HEK293 (cell line): ENCODE results near the gene NECAB3.

Experiments
- CTCF ChIA-PET: fragments of 350-600 bp; formaldehyde crosslinking; extraction: SDS; loops from one replicate; lab custom pipeline; 2021; ENCODE audit warnings: antibody characterized with exemption; lab: Yijun Ruan, JAX
- POLR2A ChIA-PET: fragments of 300-600 bp; formaldehyde crosslinking; extraction: SDS; loops from one replicate; lab custom pipeline; 2020; ENCODE audit warnings: antibody characterized with exemption, inconsistent platforms; lab: Yijun Ruan, JAX
- H3K27ac ChIP-seq: fragments of 200-500 bp; sonication (Bioruptor generic); 2 replicates; pipeline ENCODE4 v1.5.1; 2014; ENCODE audit warnings: low read depth, low read length, control low read depth, inconsistent platforms; ENCODE audit errors: extremely low read depth
- H3K36me3 ChIP-seq, 2 experiments: fragments of 200-500 bp in 1 of 2; sonication (Bioruptor generic) in 1 of 2; 1 replicate in 1 of 2; 2 replicates in 1 of 2; pipeline ENCODE4 v1.5.1; 2014 to 2017; ENCODE audit warnings: inconsistent platforms in 2 of 2, low read length in 2 of 2; ENCODE audit not compliant: control insufficient read depth in 2 of 2, insufficient read depth in 1 of 2
- H3K4me1 ChIP-seq: fragments of 200-500 bp; sonication (Bioruptor generic); 2 replicates; pipeline ENCODE4 v1.5.1; 2014; ENCODE audit warnings: mild to moderate bottlenecking, low read length, inconsistent platforms; ENCODE audit not compliant: control insufficient read depth, insufficient read depth
- H3K4me3 ChIP-seq: 2 replicates; pipeline ENCODE4 v1.5.1; 2011; ENCODE audit warnings: low read depth, mild to moderate bottlenecking, control low read depth, low read length, moderate library complexity
- H3K9me3 ChIP-seq: fragments of 200-500 bp; sonication (Bioruptor generic); 2 replicates; pipeline ENCODE4 v1.5.1; 2014; ENCODE audit warnings: low read depth, low read length, inconsistent platforms; ENCODE audit not compliant: control insufficient read depth, insufficient read depth
- GFI1B ChIP-seq: fragments of 450-650 bp; formaldehyde crosslinking; IDR thresholded peaks from 2 replicates; pipeline ENCODE4 v1.5.1; 2016; ENCODE audit warnings: missing biosample characterization, missing genetic modification characterization
- GLIS1 ChIP-seq: fragments of 450-650 bp; formaldehyde crosslinking; IDR thresholded peaks from 2 replicates; pipeline ENCODE4 v1.5.1; 2016; ENCODE audit warnings: missing biosample characterization, missing genetic modification characterization
- MEIS1 ChIP-seq: sonication (generic); formaldehyde crosslinking; IDR thresholded peaks from 2 replicates; pipeline ENCODE4 v1.8.1; 2022; ENCODE audit warnings: missing genetic modification reagents, mild to moderate bottlenecking, borderline replicate concordance
- SCRT1 ChIP-seq: fragments of 450-650 bp; formaldehyde crosslinking; IDR thresholded peaks from 2 replicates; pipeline ENCODE4 v1.5.1; 2016; ENCODE audit warnings: missing biosample characterization, missing genetic modification characterization, borderline replicate concordance
- SCRT2 ChIP-seq: fragments of 450-650 bp; formaldehyde crosslinking; IDR thresholded peaks from 2 replicates; pipeline ENCODE4 v1.5.1; 2016; ENCODE audit warnings: missing biosample characterization, missing genetic modification characterization
- TCF7L2 ChIP-seq: IDR thresholded peaks from 2 replicates; pipeline ENCODE4 v1.6.1; 2011; ENCODE audit warnings: low read depth, mild to moderate bottlenecking, inconsistent platforms, low read length, moderate library complexity, borderline replicate concordance
- WT1 ChIP-seq: fragments of 450-650 bp; formaldehyde crosslinking; IDR thresholded peaks from 2 replicates; pipeline ENCODE4 v1.5.1; 2016; ENCODE audit warnings: missing biosample characterization, missing genetic modification characterization
- YY2 ChIP-seq: fragments of 450-650 bp; formaldehyde crosslinking; IDR thresholded peaks from 2 replicates; pipeline ENCODE4 v1.5.1; 2016; ENCODE audit warnings: missing biosample characterization, missing genetic modification characterization
- ZNF184 ChIP-seq: fragments of 450-650 bp; IDR thresholded peaks from 2 replicates; pipeline ENCODE4 v1.5.1; 2018; ENCODE audit warnings: missing biosample characterization, mild to moderate bottlenecking, missing genetic modification characterization
- ZNF292 ChIP-seq: fragments of 450-650 bp; formaldehyde crosslinking; IDR thresholded peaks from 2 replicates; pipeline ENCODE4 v1.5.1; 2016; ENCODE audit warnings: low read depth, missing biosample characterization, missing genetic modification characterization, borderline replicate concordance
- ZNF354C ChIP-seq: fragments of 450-650 bp; formaldehyde crosslinking; IDR thresholded peaks from 2 replicates; pipeline ENCODE4 v1.5.1; 2016; ENCODE audit warnings: missing biosample characterization, missing genetic modification characterization, low read depth, borderline replicate concordance
- ZNF48 ChIP-seq: fragments of 450-650 bp; formaldehyde crosslinking; IDR thresholded peaks from 2 replicates; pipeline ENCODE4 v1.5.1; 2016; ENCODE audit warnings: missing biosample characterization, missing genetic modification characterization
- ZNF530 ChIP-seq: fragments of 450-650 bp; formaldehyde crosslinking; IDR thresholded peaks from 2 replicates; pipeline ENCODE4 v1.5.1; 2016; ENCODE audit warnings: low read depth, missing biosample characterization, missing genetic modification characterization
- ZNF600 ChIP-seq: fragments of 450-650 bp; formaldehyde crosslinking; IDR thresholded peaks from 2 replicates; pipeline ENCODE4 v1.5.1; 2016; ENCODE audit warnings: missing biosample characterization, missing genetic modification characterization
- ZNF623 ChIP-seq: fragments of 450-650 bp; formaldehyde crosslinking; IDR thresholded peaks from 2 replicates; pipeline ENCODE4 v1.5.1; 2016; ENCODE audit warnings: missing biosample characterization, missing genetic modification characterization
- ZNF629 ChIP-seq: fragments of 450-650 bp; formaldehyde crosslinking; IDR thresholded peaks from 2 replicates; pipeline ENCODE4 v1.5.1; 2017; ENCODE audit warnings: missing biosample characterization, missing genetic modification characterization
- ZNF660 ChIP-seq: fragments of 450-650 bp; IDR thresholded peaks from 2 replicates; pipeline ENCODE4 v1.5.1; 2018; ENCODE audit warnings: missing biosample characterization, mild to moderate bottlenecking, missing genetic modification characterization
- ZNF677 ChIP-seq: fragments of 450-650 bp; IDR thresholded peaks from 2 replicates; pipeline ENCODE4 v1.5.0; 2018; ENCODE audit warnings: missing biosample characterization, mild to moderate bottlenecking, missing genetic modification characterization, moderate library complexity
- ZNF747 ChIP-seq: fragments of 450-650 bp; formaldehyde crosslinking; IDR thresholded peaks from 2 replicates; pipeline ENCODE4 v1.5.1; 2016; ENCODE audit warnings: missing biosample characterization, missing genetic modification characterization
- ZNF791 ChIP-seq: fragments of 450-650 bp; formaldehyde crosslinking; IDR thresholded peaks from 2 replicates; pipeline ENCODE4 v1.5.1; 2016; ENCODE audit warnings: missing biosample characterization, missing genetic modification characterization
- TF ChIP-seq, protein P1 (sequence below): fragments of 450-650 bp; formaldehyde crosslinking; IDR thresholded peaks from 2 replicates; pipeline ENCODE4 v1.5.1; 2016; ENCODE audit warnings: missing biosample characterization, missing genetic modification characterization

The NECAB3 gene

DNA sequence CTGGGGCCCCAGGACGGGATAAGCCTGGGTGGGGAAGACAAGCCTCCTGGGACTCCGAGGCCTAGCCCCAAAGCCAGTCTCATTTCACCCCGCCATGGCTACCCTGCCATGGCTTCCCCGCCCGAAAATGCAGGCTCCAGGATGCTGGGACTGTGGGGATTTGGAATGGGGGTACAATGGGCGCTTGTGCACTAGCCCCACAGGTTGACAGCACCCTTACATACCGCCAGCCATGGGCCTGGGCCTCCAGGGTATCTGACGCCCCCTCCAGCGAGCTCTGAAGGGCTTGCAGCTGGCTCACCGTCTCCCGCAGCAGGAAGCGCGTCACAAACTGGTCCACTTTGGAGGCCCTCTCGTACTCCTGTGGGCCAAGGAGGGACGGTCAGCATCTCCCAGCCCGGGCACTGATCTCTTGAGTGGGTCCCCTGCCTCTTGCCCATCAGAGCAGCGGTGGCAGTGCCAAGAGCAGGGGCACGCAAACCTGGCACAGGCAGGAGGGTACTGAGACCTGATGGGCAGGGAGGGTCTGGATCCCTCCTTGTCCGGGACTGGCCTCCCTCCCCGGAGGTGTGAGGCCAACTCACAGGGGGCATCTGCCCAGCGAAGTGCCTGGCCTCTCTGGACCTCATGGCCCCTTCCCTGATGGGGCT lies 14.1 kb downstream of the NECAB3 start:
- Histone ChIP-seq H3K4me1 (no peaks in the 10 kb centered on the region), H3K9me3 (no peaks in the 10 kb centered on the region), H3K4me3 (no peak overlapping the region), H3K27ac (no peak overlapping the region), H3K36me3 (peaks cover 0 to 47% of the 10 kb centered on the region in 2 experiments; a peak in 1 of 3 replicates)
- ChIA-PET POLR2A (no interaction called here), CTCF (no interaction called here)
- no peak for TF ChIP-seq ZNF292 (tag by site-specific recombination)
- TF ChIP-seq GFI1B = no peak
- no peak for TF ChIP-seq MEIS1
- no peak for TF ChIP-seq ZNF747 (tag by site-specific recombination)
- TF ChIP-seq ZNF629 (tag by site-specific recombination) = no peak
- TF ChIP-seq ZNF677 (tag by site-specific recombination) = no peak
- no peak for TF ChIP-seq WT1
- peak; percentile 28; the same call in 1 of the 2 replicates for TF ChIP-seq ZNF600 (tag by site-specific recombination)

DNA sequence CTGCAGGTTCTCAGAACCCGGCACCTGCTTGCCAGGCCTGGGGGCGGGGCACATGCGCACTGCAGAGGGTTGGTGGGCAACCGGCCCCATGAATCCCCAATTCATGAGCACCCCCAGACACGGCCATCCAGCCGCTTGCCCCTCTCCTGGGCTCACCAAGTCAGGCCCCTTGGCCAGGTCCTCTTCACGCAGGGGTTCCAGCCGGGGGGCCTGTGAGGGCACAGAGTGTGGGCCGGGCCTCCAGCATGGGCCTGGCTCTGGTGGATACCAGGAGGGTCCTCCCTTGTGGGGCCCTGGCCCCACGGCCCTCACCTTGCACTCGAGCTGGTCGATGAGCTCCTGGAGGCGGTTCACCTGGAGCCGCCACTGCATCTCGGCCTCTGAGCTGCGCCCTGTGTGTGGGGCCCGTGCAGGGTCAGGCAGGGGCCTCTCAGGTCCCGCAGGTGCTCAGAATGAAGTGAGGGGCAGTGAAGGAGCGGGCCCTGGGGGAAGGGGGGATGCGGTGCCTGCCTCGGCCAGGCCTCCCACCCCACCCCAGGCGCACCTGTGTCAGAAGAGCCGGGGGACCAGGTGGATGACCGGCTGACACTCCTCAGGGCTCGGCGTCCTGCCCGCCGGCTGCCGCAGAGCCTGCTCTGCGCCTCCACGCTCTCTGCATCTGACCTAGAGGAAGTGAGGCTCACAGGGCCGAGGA lies 14.7 kb downstream of the NECAB3 start:
- CTCF ChIA-PET = no interaction called here
- POLR2A ChIA-PET = no interaction called here

DNA sequence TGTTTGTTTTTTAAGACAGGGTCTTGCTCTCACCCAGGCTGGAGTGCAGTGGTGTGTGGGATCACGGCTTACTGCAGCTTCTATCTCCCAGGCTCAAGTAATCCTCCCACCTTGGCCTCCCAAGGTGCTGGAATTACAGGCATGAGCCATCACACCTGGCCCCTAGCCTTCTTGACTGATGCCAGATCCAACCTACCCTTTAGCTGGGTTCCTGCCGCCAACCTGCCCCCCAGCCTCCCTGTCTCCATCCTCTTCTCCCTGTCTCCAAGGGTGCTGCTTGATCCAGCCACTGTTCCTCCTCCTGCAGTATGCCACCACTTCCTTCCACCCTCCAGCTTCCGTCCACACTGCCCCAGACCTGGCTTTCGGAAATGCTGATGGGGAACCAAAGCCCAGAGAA lies 15.3 kb downstream of the NECAB3 start:
- CTCF ChIA-PET = no interaction called here

More for the DNA sequence above, 14.7 kb downstream of the NECAB3 start:
- H3K36me3 ChIP-seq = peaks cover 0 to 47% of the 10 kb centered on the region in 2 experiments; a peak in 1 of 3 replicates
- H3K9me3 ChIP-seq = no peaks in the 10 kb centered on the region
- no peak overlapping the region for H3K4me3 ChIP-seq
- no peak for TF ChIP-seq SCRT1
- no peak for TF ChIP-seq ZNF530 (tag by site-specific recombination)
- TF ChIP-seq ZNF184 (tag by site-specific recombination) = no peak
- TF ChIP-seq SCRT2 = no peak
- TF ChIP-seq ZNF791 (tag by site-specific recombination) = no peak
- TF ChIP-seq, protein P1, sequence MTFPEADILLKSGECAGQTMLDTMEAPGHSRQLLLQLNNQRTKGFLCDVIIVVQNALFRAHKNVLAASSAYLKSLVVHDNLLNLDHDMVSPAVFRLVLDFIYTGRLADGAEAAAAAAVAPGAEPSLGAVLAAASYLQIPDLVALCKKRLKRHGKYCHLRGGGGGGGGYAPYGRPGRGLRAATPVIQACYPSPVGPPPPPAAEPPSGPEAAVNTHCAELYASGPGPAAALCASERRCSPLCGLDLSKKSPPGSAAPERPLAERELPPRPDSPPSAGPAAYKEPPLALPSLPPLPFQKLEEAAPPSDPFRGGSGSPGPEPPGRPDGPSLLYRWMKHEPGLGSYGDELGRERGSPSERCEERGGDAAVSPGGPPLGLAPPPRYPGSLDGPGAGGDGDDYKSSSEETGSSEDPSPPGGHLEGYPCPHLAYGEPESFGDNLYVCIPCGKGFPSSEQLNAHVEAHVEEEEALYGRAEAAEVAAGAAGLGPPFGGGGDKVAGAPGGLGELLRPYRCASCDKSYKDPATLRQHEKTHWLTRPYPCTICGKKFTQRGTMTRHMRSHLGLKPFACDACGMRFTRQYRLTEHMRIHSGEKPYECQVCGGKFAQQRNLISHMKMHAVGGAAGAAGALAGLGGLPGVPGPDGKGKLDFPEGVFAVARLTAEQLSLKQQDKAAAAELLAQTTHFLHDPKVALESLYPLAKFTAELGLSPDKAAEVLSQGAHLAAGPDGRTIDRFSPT (tag by site-specific recombination) = no peak
- no peak for TF ChIP-seq TCF7L2
- no peak for TF ChIP-seq ZNF48
- no peak for TF ChIP-seq ZNF660
- TF ChIP-seq YY2 (tag by site-specific recombination) = no peak
- H3K27ac ChIP-seq = no peak overlapping the region
- H3K4me1 ChIP-seq = no peaks in the 10 kb centered on the region

More for the DNA sequence above, 15.3 kb downstream of the NECAB3 start:
- Histone ChIP-seq H3K36me3 (peaks cover 0 to 47% of the 10 kb centered on the region in 2 experiments; a peak in 1 of 3 replicates), H3K27ac (no peak overlapping the region), H3K9me3 (no peaks in the 10 kb centered on the region), H3K4me1 (no peaks in the 10 kb centered on the region), H3K4me3 (no peak overlapping the region)
- no peak for TF ChIP-seq ZNF354C
- TF ChIP-seq SCRT2 = no peak
- TF ChIP-seq ZNF600 (tag by site-specific recombination) = 0 out of 2 replicates have a peak, but pooled peaks have one; percentile 44
- no peak for TF ChIP-seq ZNF623 (tag by site-specific recombination)
- peak; percentile 51 for TF ChIP-seq GLIS1 (tag by site-specific recombination)
- POLR2A ChIA-PET = no interaction called here
